Stimulated activated CD8-positive, alpha-beta memory T cell treated with anti-CD3 and anti-CD28 coated beads, Interleukin-15, amount 100 ng/mL, for 24 hours (primary cell): ENCODE results near the gene KCTD21.
"Not testable (repeated sequence)": the region's sequence is repeated elsewhere in the genome, so short reads cannot be mapped to it uniquely, and the experiment has no call there.

Experiments
- DNase-seq: peaks from one replicate; pipeline ENCODE4 v3.0.0-alpha.2; 2020; ENCODE audit warnings: low read depth

Gene KCTD21

GRCh38 chr11:78188286-78189173, at the start of gene KCTD21, which contains the start of gene USP35:
Gene KCTD21, minus strand, starts transcription at chr11:78188626. Its CDS starts 14,072 bp downstream, at chr11:78174554.
Gene USP35, plus strand, starts transcription at chr11:78188919. Its CDS starts 7,327 bp downstream, at chr11:78196246.
- peak; percentile 66 for DNase-seq

GRCh38 chr11:78237293-78238046, 49.0 kb upstream of the KCTD21 start:
- DNase-seq: no peak

GRCh38 chr11:78234006-78234405, 45.6 kb upstream of the KCTD21 start:
- DNase-seq: no peak

GRCh38 chr11:78233046-78233445, 44.6 kb upstream of the KCTD21 start:
- not testable (repeated sequence) for DNase-seq

- no peak for DNase-seq
These were observed 43.6 kb upstream of the KCTD21 start for GRCh38 chr11:78231962-78232501.

GRCh38 chr11:78230161-78230877, 41.9 kb upstream of the KCTD21 start:
- DNase-seq: no peak

GRCh38 chr11:78229106-78229505, 40.7 kb upstream of the KCTD21 start:
- no peak for DNase-seq

- no peak for DNase-seq
These were observed 40.0 kb upstream of the KCTD21 start for GRCh38 chr11:78228467-78228866.

- DNase-seq: no peak
These were observed 39.5 kb upstream of the KCTD21 start for GRCh38 chr11:78227921-78228320.

- no peak for DNase-seq
These were observed 38.6 kb upstream of the KCTD21 start for GRCh38 chr11:78226684-78227680.

- DNase-seq: no peak
These were observed 36.5 kb upstream of the KCTD21 start for GRCh38 chr11:78224906-78225420.

GRCh38 chr11:78224506-78224905, 36.1 kb upstream of the KCTD21 start:
- DNase-seq: no peak

- DNase-seq: no peak
These were observed 35.0 kb upstream of the KCTD21 start for GRCh38 chr11:78223320-78223954.

- DNase-seq: not testable (repeated sequence)
These were observed 34.3 kb upstream of the KCTD21 start for GRCh38 chr11:78222726-78223125.

GRCh38 chr11:78221396-78222315, 33.2 kb upstream of the KCTD21 start:
- no peak for DNase-seq

GRCh38 chr11:78220218-78221157, 32.1 kb upstream of the KCTD21 start:
- DNase-seq: no peak

GRCh38 chr11:78219493-78220217, 31.2 kb upstream of the KCTD21 start:
- no peak for DNase-seq
